Vagina (tissue), 2 donors: Measurements from ENCODE around the gene SELENBP1. TPM values are rescaled to one million over a fixed set of nuclear protein-coding genes. Genes with fewer than 3 reads are reported as not detected.

Source experiments
- DNase-seq, 2 donors: peaks; one replicate each; pipeline ENCODE4 v3.0.0-alpha.2; 2017; ENCODE audit errors: extremely low spot score in 2 of 2
- H3K27ac ChIP-seq: fragments of 200-600 bp; sonication (generic); one replicate; pipeline ENCODE4 v1.5.1; 2019
- H3K27me3 ChIP-seq: fragments of 200-600 bp; sonication (generic); one replicate; pipeline ENCODE4 v1.5.1; 2019
- H3K36me3 ChIP-seq, 2 donors: fragments of 200-600 bp; sonication (generic); one replicate each; pipeline ENCODE4 v1.5.1; 2017 to 2019
- H3K4me1 ChIP-seq: fragments of 200-600 bp; sonication (generic); one replicate; pipeline ENCODE4 v1.5.1; 2019
- H3K4me3 ChIP-seq, 2 donors: fragments of 200-600 bp; sonication (generic); 1 replicate in 1 of 2; 2 replicates in 1 of 2; pipeline ENCODE4 v1.5.1; 2016 to 2019
- H3K9me3 ChIP-seq: fragments of 200-600 bp; sonication (generic); one replicate; pipeline ENCODE4 v1.5.1; 2019
- CTCF ChIP-seq, 3 experiments: fragments of 450-650 bp in 2 of 3; fragments of 200-600 bp in 1 of 3; sonication (generic) in 1 of 3; IDR thresholded peaks; one replicate each; pipeline ENCODE4 v1.5.1; 2017 to 2019; ENCODE audit warnings: antibody characterized with exemption in 3 of 3, mild to moderate bottlenecking in 2 of 3, moderate library complexity in 2 of 3
- POLR2A ChIP-seq, 2 donors: fragments of 450-650 bp; IDR thresholded peaks; one replicate each; pipeline ENCODE4 v1.6.1; 2017; ENCODE audit warnings: antibody characterized with exemption in 2 of 2, mild to moderate bottlenecking in 2 of 2, moderate library complexity in 2 of 2
- POLR2AphosphoS5 ChIP-seq, 2 donors: sonication (generic); formaldehyde crosslinking; IDR thresholded peaks; one replicate each; pipeline ENCODE4 v1.9.0; 2017; ENCODE audit warnings: antibody characterized with exemption in 2 of 2, mild to moderate bottlenecking in 2 of 2, low read depth in 1 of 2; ENCODE audit not compliant: insufficient read depth in 1 of 2
- intact Hi-C: fragments of 100-400 bp; cut with DNase I; formaldehyde crosslinking; loops from one replicate; pipeline ENCODE4 v1.15.1; 2023
- total RNA-seq: library from RNA; depleted of rRNA; stranded (reverse); fragments of >200 nt; gene quantifications from one replicate; pipeline ENCODE4 v1.2.3, GENCODE V29; 2016

Gene SELENBP1
- total RNA-seq, 1 donor from 2014 or later, result 30.9 TPM

- Histone ChIP-seq H3K9me3 (no peaks in the 10 kb centered on the region), H3K27me3 (no peaks in the 10 kb centered on the region), H3K4me3 (no peak overlapping the region), H3K4me1 (peaks cover 64% of the 10 kb centered on the region), H3K36me3 (peaks cover 0 to 40% of the 10 kb centered on the region in 2 donors), H3K27ac (peak overlapping the region; percentile 92)
- DNase-seq, result no peak
- TF ChIP-seq POLR2A (IDR thresholded peaks at IDR 0.05), result no peak
- no peak for TF ChIP-seq POLR2AphosphoS5 (IDR thresholded peaks at IDR 0.05; ENCODE audit: insufficient read depth in 1 of 2, low read depth in 1 of 2)
- TF ChIP-seq CTCF (IDR thresholded peaks at IDR 0.05), result no peak
- intact Hi-C loops, result no loop called here
Observed at GRCh38 chr1:151325231-151325630, 47.3 kb downstream of the SELENBP1 start.

- H3K4me1 ChIP-seq, result peaks cover 72% of the 10 kb centered on the region
- no peak overlapping the region for H3K27ac ChIP-seq
- H3K27me3 ChIP-seq, result no peaks in the 10 kb centered on the region
- no peak for TF ChIP-seq CTCF (IDR thresholded peaks at IDR 0.05)
- no peak for TF ChIP-seq POLR2AphosphoS5 (IDR thresholded peaks at IDR 0.05; ENCODE audit: insufficient read depth in 1 of 2, low read depth in 1 of 2)
- TF ChIP-seq POLR2A (IDR thresholded peaks at IDR 0.05), result no peak
- no peak overlapping the region for H3K4me3 ChIP-seq
- H3K36me3 ChIP-seq, result peaks cover 0 to 44% of the 10 kb centered on the region in 2 donors
- no peaks in the 10 kb centered on the region for H3K9me3 ChIP-seq
- intact Hi-C loops, result no loop called here
- no peak for DNase-seq
Observed at GRCh38 chr1:151324390-151324930, 48.0 kb downstream of the SELENBP1 start.

- H3K27ac ChIP-seq, result no peak overlapping the region
- H3K36me3 ChIP-seq, result peaks cover 0 to 56% of the 10 kb centered on the region in 2 donors
- no peak for TF ChIP-seq POLR2A (IDR thresholded peaks at IDR 0.05)
- TF ChIP-seq POLR2AphosphoS5 (IDR thresholded peaks at IDR 0.05; ENCODE audit: insufficient read depth in 1 of 2, low read depth in 1 of 2), result no peak
- TF ChIP-seq CTCF (IDR thresholded peaks at IDR 0.05), result no peak
- H3K27me3 ChIP-seq, result no peaks in the 10 kb centered on the region
- DNase-seq, result no peak
- H3K4me1 ChIP-seq, result peaks cover 55% of the 10 kb centered on the region
- no peak overlapping the region for H3K4me3 ChIP-seq
- intact Hi-C loops, result no loop called here
- H3K9me3 ChIP-seq, result no peaks in the 10 kb centered on the region
Observed at GRCh38 chr1:151318975-151319374, 53.5 kb downstream of the SELENBP1 start.

- Histone ChIP-seq H3K4me3 (no peak overlapping the region), H3K9me3 (no peaks in the 10 kb centered on the region), H3K4me1 (peaks cover 65% of the 10 kb centered on the region), H3K27me3 (no peaks in the 10 kb centered on the region), H3K27ac (no peak overlapping the region), H3K36me3 (peaks cover 0 to 36% of the 10 kb centered on the region in 2 donors)
- TF ChIP-seq POLR2A (IDR thresholded peaks at IDR 0.05) (no peak), POLR2AphosphoS5 (IDR thresholded peaks at IDR 0.05; ENCODE audit: insufficient read depth in 1 of 2, low read depth in 1 of 2) (no peak), CTCF (IDR thresholded peaks at IDR 0.05) (no peak)
- intact Hi-C loops, result no loop called here
- no peak for DNase-seq
Observed at GRCh38 chr1:151315565-151316235, 56.8 kb downstream of the SELENBP1 start.

Other genes with a start within 250 kb of the SELENBP1 start
- 10.1 TPM for gene SEMA6C, start 226.1 kb downstream of the SELENBP1 start, total RNA-seq
- gene TNFAIP8L2, start 216.1 kb downstream of the SELENBP1 start, total RNA-seq, result 7.6 TPM
- gene LYSMD1, start 206.8 kb downstream of the SELENBP1 start, total RNA-seq, result 21.1 TPM
- gene SCNM1, start 206.6 kb downstream of the SELENBP1 start, total RNA-seq, result 22.1 TPM
- 2.2 TPM for gene TMOD4, start 196.7 kb downstream of the SELENBP1 start, total RNA-seq
- 17.2 TPM for gene VPS72, start 182.5 kb downstream of the SELENBP1 start, total RNA-seq
- 80.3 TPM for gene PIP5K1A, start 174.2 kb downstream of the SELENBP1 start, total RNA-seq
- gene PSMD4, start 118.0 kb downstream of the SELENBP1 start, total RNA-seq, result 118 TPM
- 26.8 TPM for gene ZNF687, start 90.4 kb downstream of the SELENBP1 start, total RNA-seq
- gene PI4KB, start 45.3 kb downstream of the SELENBP1 start, total RNA-seq, result 69.0 TPM
- gene RFX5, start 25.5 kb downstream of the SELENBP1 start, total RNA-seq, result 13.0 TPM
- gene PSMB4, start 26.9 kb upstream of the SELENBP1 start, total RNA-seq, result 292 TPM
- 60.6 TPM for gene POGZ, start 86.8 kb upstream of the SELENBP1 start, total RNA-seq
- 13.0 TPM for gene CGN, start 138.7 kb upstream of the SELENBP1 start, total RNA-seq
- gene TUFT1, start 167.6 kb upstream of the SELENBP1 start, total RNA-seq, result 16.0 TPM
- 50.6 TPM for gene SNX27, start 239.3 kb upstream of the SELENBP1 start, total RNA-seq